Neutrophil (primary cell): ENCODE results near the gene SV2C.

Experiments
- H3K27ac ChIP-seq: fragments of 200-600 bp; sonication (generic); 2 replicates; pipeline ENCODE4 v1.5.1; 2016; ENCODE audit warnings: mild to moderate bottlenecking, moderate library complexity
- H3K27me3 ChIP-seq: fragments of 200-600 bp; sonication (generic); 2 replicates; pipeline ENCODE4 v1.6.0; 2016; ENCODE audit warnings: mild to moderate bottlenecking
- H3K36me3 ChIP-seq: fragments of 200-600 bp; sonication (generic); 2 replicates; pipeline ENCODE4 v1.5.1; 2017
- H3K4me1 ChIP-seq, 2 experiments: fragments of 200-600 bp in 1 of 2; sonication (generic) in 1 of 2; 1 replicate in 1 of 2; 2 replicates in 1 of 2; pipeline versions ENCODE4 v1.5.1 to v1.6.1; 2013 to 2016; ENCODE audit warnings: low read depth in 1 of 2, low read length in 1 of 2, mild to moderate bottlenecking in 1 of 2, moderate library complexity in 1 of 2; ENCODE audit not compliant: control insufficient read depth in 1 of 2, insufficient read depth in 1 of 2
- H3K4me3 ChIP-seq, 2 experiments: fragments of 200-600 bp in 1 of 2; sonication (generic) in 1 of 2; 1 replicate in 1 of 2; 2 replicates in 1 of 2; pipeline ENCODE4 v1.5.1; 2013 to 2016; ENCODE audit warnings: low read depth in 1 of 2, low read length in 1 of 2, mild to moderate bottlenecking in 1 of 2, moderate library complexity in 1 of 2
- H3K9me3 ChIP-seq: fragments of 200-600 bp; sonication (generic); 2 replicates; pipeline ENCODE4 v1.5.1; 2016
- CTCF ChIP-seq: fragments of 200-600 bp; sonication (generic); IDR thresholded peaks from 2 replicates; pipeline ENCODE4 v1.5.1; 2016; ENCODE audit warnings: antibody characterized with exemption

Gene SV2C

GRCh38 chr5:76046741-76047140, 36.4 kb upstream of the SV2C start:
- no peak overlapping the region for H3K27ac ChIP-seq
- no peak for TF ChIP-seq CTCF
- no peaks in the 10 kb centered on the region for H3K36me3 ChIP-seq
- no peak overlapping the region for H3K4me3 ChIP-seq
- H3K4me1 ChIP-seq, result no peaks in the 10 kb centered on the region
- H3K27me3 ChIP-seq, result peaks cover 32% of the 10 kb centered on the region
- H3K9me3 ChIP-seq, result no peaks in the 10 kb centered on the region

GRCh38 chr5:76050134-76050533, 33.0 kb upstream of the SV2C start:
- Histone ChIP-seq H3K27ac (no peak overlapping the region), H3K4me1 (no peaks in the 10 kb centered on the region), H3K36me3 (no peaks in the 10 kb centered on the region), H3K4me3 (no peak overlapping the region), H3K27me3 (peaks cover 29% of the 10 kb centered on the region), H3K9me3 (no peaks in the 10 kb centered on the region)
- no peak for TF ChIP-seq CTCF

GRCh38 chr5:76062502-76063041, 20.6 kb upstream of the SV2C start:
- Histone ChIP-seq H3K27ac (no peak overlapping the region), H3K27me3 (peaks cover 44% of the 10 kb centered on the region), H3K4me1 (no peaks in the 10 kb centered on the region), H3K36me3 (no peaks in the 10 kb centered on the region), H3K9me3 (no peaks in the 10 kb centered on the region), H3K4me3 (no peak overlapping the region)
- TF ChIP-seq CTCF, result no peak

- TF ChIP-seq CTCF, result no peak
- no peak overlapping the region for H3K4me3 ChIP-seq
Measured at GRCh38 chr5:76065258-76065657, 17.9 kb upstream of the SV2C start.

GRCh38 chr5:76069061-76069735, 14.0 kb upstream of the SV2C start:
- H3K27me3 ChIP-seq, result peaks cover 42% of the 10 kb centered on the region
- H3K4me1 ChIP-seq, result no peaks in the 10 kb centered on the region
- no peak overlapping the region for H3K27ac ChIP-seq
- no peaks in the 10 kb centered on the region for H3K9me3 ChIP-seq
- H3K36me3 ChIP-seq, result no peaks in the 10 kb centered on the region
- no peak for TF ChIP-seq CTCF
- H3K4me3 ChIP-seq, result no peak overlapping the region

More at GRCh38 chr5:76065258-76065657, 17.9 kb upstream of the SV2C start:
- Histone ChIP-seq H3K9me3 (no peaks in the 10 kb centered on the region), H3K4me1 (no peaks in the 10 kb centered on the region), H3K27ac (no peak overlapping the region), H3K36me3 (no peaks in the 10 kb centered on the region), H3K27me3 (peaks cover 34% of the 10 kb centered on the region)
